ENCODE results near the gene SLX4IP. TPM values are rescaled to one million over a fixed set of nuclear protein-coding genes. Genes with fewer than 3 reads are reported as not detected.

The SLX4IP gene
- total and polyA plus RNA-seq, 10 donors: 2.8 to 9.0 (median 5.1) TPM

GRCh38 chr20:10537850-10538480 lies 102.9 kb downstream of the SLX4IP start:
- H3K4me3 ChIP-seq: no peak overlapping the region
- no peaks in the 10 kb centered on the region for H3K36me3 ChIP-seq
- H3K27ac ChIP-seq: no peak overlapping the region
- intact Hi-C loops (cut with DNase I; ENCODE audit: low total_unique reads): no loop called here
- TF ChIP-seq POLR2A (IDR thresholded peaks at IDR 0.05): no peak
- TF ChIP-seq CTCF (IDR thresholded peaks at IDR 0.05 in 8 of 11, conservative IDR thresholded peaks at IDR 0.05 in 3 of 11): no peak
- no peak for TF ChIP-seq POLR2AphosphoS5 (IDR thresholded peaks at IDR 0.05)
- H3K4me1 ChIP-seq: peaks cover 0 to 22% (median 16%) of the 10 kb centered on the region in 6 donors
- no peaks in the 10 kb centered on the region for H3K27me3 ChIP-seq (replicated peaks in 1 of 7)
- no peak for DNase-seq
- WGBS, 5 donors: 88 to 99% (median 98%) methylated on average over 2 of the region's 2 CpGs
- H3K9me3 ChIP-seq: no peaks in the 10 kb centered on the region

GRCh38 chr20:10538768-10539167 lies 103.7 kb downstream of the SLX4IP start:
- TF ChIP-seq CTCF (IDR thresholded peaks at IDR 0.05 in 8 of 11, conservative IDR thresholded peaks at IDR 0.05 in 3 of 11) (no peak), POLR2AphosphoS5 (IDR thresholded peaks at IDR 0.05) (no peak), POLR2A (IDR thresholded peaks at IDR 0.05) (no peak)
- Histone ChIP-seq H3K4me3 (no peak overlapping the region), H3K27me3 (replicated peaks in 1 of 7) (no peaks in the 10 kb centered on the region), H3K27ac (no peak overlapping the region), H3K36me3 (no peaks in the 10 kb centered on the region), H3K9me3 (no peaks in the 10 kb centered on the region), H3K4me1 (peaks cover 0 to 22% (median 16%) of the 10 kb centered on the region in 6 donors)
- no peak for DNase-seq
- intact Hi-C loops (cut with DNase I; ENCODE audit: low total_unique reads): no loop called here
- 0 to 53% (median 0%) methylated on average over 1 of the region's 1 CpG for WGBS, 5 donors

GRCh38 chr20:10539818-10540553 lies 104.9 kb downstream of the SLX4IP start:
- no peak overlapping the region for H3K4me3 ChIP-seq
- TF ChIP-seq POLR2AphosphoS5 (IDR thresholded peaks at IDR 0.05) (no peak), POLR2A (IDR thresholded peaks at IDR 0.05) (no peak), CTCF (IDR thresholded peaks at IDR 0.05 in 8 of 11, conservative IDR thresholded peaks at IDR 0.05 in 3 of 11) (no peak)
- intact Hi-C loops (cut with DNase I; ENCODE audit: low total_unique reads): no loop called here
- WGBS, 5 donors: 92 to 98% (median 93%) methylated on average over 7 of the region's 7 CpGs
- no peaks in the 10 kb centered on the region for H3K27me3 ChIP-seq (replicated peaks in 1 of 7)
- H3K9me3 ChIP-seq: no peaks in the 10 kb centered on the region
- H3K36me3 ChIP-seq: no peaks in the 10 kb centered on the region
- DNase-seq: no peak
- peaks cover 0 to 22% (median 16%) of the 10 kb centered on the region in 6 donors for H3K4me1 ChIP-seq
- H3K27ac ChIP-seq: peak overlapping the region in 4 of 8 donors; percentile 5 to 48 (median 14)
